Omental fat pad (tissue), 4 donors: Measurements from ENCODE around the gene ABCA13. TPM values are rescaled to one million over a fixed set of nuclear protein-coding genes. Genes with fewer than 3 reads are reported as not detected.
"Not testable (repeated sequence)": the region's sequence is repeated elsewhere in the genome, so short reads cannot be mapped to it uniquely, and the experiment has no call there.

Experiments
- ATAC-seq: fragments of 150-250 bp; one replicate; pipeline ENCODE4 v1.9.1; 2016; ENCODE audit warnings: mild to moderate bottlenecking, moderate library complexity; ENCODE audit not compliant: low FRiP score
- DNase-seq: peaks from one replicate; pipeline ENCODE4 v3.0.0-alpha.2; 2019; ENCODE audit warnings: low spot score
- CTCF ChIP-seq, 3 donors: fragments of 450-650 bp; IDR thresholded peaks; one replicate each; pipeline ENCODE4 v1.5.1; 2016 to 2017; ENCODE audit warnings: antibody characterized with exemption in 3 of 3, mild to moderate bottlenecking in 3 of 3, moderate library complexity in 2 of 3
- total RNA-seq, 4 donors: library from RNA; depleted of rRNA; stranded (reverse); fragments of >200 nt; gene quantifications; one replicate each; pipeline ENCODE4 v1.1.0, GENCODE V29; 2016

Gene ABCA13
- total RNA-seq, 4 donors from 2014 or later, result 0.13 to 0.37 (median 0.16) TPM; not detected in 1

DNA sequence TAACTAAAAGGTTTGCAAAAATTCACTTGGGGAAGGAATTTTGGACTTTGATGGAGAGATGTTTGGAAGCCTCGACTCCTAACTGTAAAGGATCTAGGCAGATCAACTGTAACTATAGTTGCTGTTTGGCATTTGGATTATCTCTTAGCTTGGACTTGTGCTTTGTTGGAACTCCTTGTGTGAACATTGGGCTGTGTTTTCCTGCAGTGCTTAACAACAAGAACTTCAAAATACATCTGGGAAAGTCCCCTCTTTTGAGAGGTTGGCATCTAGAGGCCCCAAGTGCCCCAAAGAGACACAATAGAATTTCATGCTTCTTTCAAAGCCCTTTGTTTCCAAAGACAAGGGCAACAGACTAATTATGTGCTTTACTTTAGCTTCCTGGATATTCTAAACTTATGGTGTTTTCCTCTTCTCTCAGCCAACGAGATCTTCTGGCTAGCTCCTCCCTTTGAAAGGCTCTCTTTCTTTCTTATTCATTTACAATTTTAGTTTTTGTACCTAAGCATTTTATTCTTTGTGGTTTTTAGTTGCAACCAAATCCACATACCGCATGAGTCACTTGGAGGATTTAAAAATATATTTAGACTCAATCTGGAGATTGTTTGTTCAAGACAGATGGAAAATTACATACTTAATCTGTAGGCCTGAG is 11.6 kb downstream of the ABCA13 start:
- DNase-seq, result no peak
- ATAC-seq, result no peak
- TF ChIP-seq CTCF (IDR thresholded peaks at IDR 0.05), result no peak

- ATAC-seq (no peak), DNase-seq (no peak)
- no peak for TF ChIP-seq CTCF (IDR thresholded peaks at IDR 0.05)
Measured at GRCh38 chr7:48183370-48183743, 12.1 kb downstream of the ABCA13 start.

GRCh38 chr7:48183965-48184364 is 12.7 kb downstream of the ABCA13 start:
- DNase-seq (no peak), ATAC-seq (no peak)
- TF ChIP-seq CTCF (IDR thresholded peaks at IDR 0.05), result no peak

GRCh38 chr7:48188776-48189520 is 17.7 kb downstream of the ABCA13 start:
- TF ChIP-seq CTCF (IDR thresholded peaks at IDR 0.05), result no peak

GRCh38 chr7:48192996-48193395 is 21.7 kb downstream of the ABCA13 start:
- no peak for ATAC-seq
- DNase-seq, result no peak
- TF ChIP-seq CTCF (IDR thresholded peaks at IDR 0.05), result no peak

More at GRCh38 chr7:48188776-48189520, 17.7 kb downstream of the ABCA13 start:
- no peak for DNase-seq
- ATAC-seq, result no peak

GRCh38 chr7:48193421-48193820 is 22.2 kb downstream of the ABCA13 start:
- ATAC-seq, result no peak

DNA sequence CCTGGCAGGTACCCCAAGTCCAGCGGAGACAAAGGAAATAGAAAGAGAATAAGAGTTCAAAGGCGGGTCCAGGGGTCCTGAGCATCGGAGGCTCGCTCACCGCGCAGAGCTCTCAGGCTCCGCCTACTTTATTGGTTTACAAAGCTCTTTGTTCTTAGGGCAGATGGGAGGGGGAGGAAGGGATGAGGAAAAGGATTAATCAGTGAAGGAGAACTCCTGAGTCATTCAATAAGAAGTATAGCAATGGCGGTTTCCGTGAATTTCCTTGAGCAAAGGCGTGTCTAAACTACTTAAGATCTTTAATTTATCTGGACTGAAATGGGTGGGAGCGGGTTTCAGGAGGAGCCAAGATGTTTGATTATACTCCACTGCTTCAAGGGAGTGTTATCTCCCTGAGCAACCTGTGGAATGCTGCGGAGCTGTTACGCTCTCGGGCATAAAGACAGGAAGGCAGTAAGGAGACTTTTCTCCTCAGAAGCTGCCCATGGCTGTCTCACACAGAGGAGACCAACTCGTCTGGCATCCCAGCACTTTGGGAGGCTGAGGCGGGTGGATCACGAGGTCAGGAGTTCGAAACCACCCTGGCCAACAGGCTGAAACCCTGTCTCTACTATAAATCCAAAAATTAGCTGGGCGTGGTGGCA is 29.8 kb downstream of the ABCA13 start:
- ATAC-seq, DNase-seq: not testable (repeated sequence)

More at GRCh38 chr7:48193421-48193820, 22.2 kb downstream of the ABCA13 start:
- DNase-seq, result no peak
- TF ChIP-seq CTCF (IDR thresholded peaks at IDR 0.05), result no peak

DNA sequence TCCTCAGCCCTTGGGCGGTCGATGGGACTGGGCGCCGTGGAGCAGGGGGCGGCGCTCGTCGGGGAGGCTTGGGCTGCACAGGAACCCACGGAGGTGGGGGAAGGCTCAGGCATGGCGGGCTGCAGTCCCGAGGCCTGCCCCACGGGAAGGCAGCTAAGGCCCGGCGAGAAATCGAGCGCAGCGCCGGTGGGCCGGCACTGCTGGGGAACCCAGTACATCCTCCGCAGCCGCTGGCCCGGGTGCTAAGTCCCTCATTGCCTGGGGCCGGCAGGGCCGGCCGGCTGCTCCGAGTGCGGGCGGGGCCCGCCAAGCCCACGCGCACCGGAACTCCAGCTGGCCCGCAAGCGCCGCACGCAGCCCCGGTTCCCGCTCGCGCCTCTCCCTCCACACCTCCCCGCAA is 31.7 kb downstream of the ABCA13 start:
- DNase-seq, ATAC-seq: not testable (repeated sequence)
